Thyroid gland (tissue), 4 donors: Measurements from ENCODE around the gene GIMAP4.

Source experiments
- POLR2A ChIP-seq, 2 donors: fragments of 450-650 bp; IDR thresholded peaks; one replicate each; pipeline ENCODE4 v1.6.1; 2017; ENCODE audit warnings: antibody characterized with exemption in 2 of 2, mild to moderate bottlenecking in 2 of 2, moderate library complexity in 1 of 2
- TF ChIP-seq, protein P1 (sequence below), 6 experiments: fragments of 200-600 bp in 3 of 6; fragments of 450-650 bp in 3 of 6; sonication (generic) in 3 of 6; IDR thresholded peaks; one replicate each; pipeline ENCODE4 v1.5.1; 2016 to 2019; ENCODE audit warnings: antibody characterized with exemption in 6 of 6, mild to moderate bottlenecking in 2 of 6, inconsistent platforms in 1 of 6, moderate library complexity in 1 of 6

DNA sequence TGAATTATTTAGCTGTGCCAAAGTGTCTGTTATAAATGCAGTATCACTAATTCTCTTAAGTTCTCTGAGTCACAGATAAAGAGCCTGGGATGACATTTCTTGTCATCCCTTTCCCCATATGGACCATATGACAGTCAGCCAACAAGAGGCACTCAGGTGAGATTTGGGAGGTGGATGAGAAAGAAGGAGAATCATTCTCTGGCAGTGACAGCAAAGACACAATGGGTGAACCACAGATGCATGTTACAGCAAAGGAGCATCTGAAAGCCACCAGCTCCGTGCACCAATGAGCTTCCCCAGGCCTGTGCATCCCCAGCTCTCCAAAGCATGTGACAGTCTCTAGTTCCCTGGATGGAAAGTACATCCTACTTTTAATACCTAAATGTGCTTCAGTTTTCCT lies 54.2 kb downstream of the GIMAP4 start:
- TF ChIP-seq, protein P1, sequence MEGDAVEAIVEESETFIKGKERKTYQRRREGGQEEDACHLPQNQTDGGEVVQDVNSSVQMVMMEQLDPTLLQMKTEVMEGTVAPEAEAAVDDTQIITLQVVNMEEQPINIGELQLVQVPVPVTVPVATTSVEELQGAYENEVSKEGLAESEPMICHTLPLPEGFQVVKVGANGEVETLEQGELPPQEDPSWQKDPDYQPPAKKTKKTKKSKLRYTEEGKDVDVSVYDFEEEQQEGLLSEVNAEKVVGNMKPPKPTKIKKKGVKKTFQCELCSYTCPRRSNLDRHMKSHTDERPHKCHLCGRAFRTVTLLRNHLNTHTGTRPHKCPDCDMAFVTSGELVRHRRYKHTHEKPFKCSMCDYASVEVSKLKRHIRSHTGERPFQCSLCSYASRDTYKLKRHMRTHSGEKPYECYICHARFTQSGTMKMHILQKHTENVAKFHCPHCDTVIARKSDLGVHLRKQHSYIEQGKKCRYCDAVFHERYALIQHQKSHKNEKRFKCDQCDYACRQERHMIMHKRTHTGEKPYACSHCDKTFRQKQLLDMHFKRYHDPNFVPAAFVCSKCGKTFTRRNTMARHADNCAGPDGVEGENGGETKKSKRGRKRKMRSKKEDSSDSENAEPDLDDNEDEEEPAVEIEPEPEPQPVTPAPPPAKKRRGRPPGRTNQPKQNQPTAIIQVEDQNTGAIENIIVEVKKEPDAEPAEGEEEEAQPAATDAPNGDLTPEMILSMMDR (IDR thresholded peaks at IDR 0.05): no peak
- no peak for TF ChIP-seq POLR2A (IDR thresholded peaks at IDR 0.05)
